GM21786 (cell line): ENCODE measurements around the gene LLGL1.

ENCODE experiments used
- ATAC-seq: cut with Tn5 transposase; IDR thresholded peaks from one replicate; pipeline ENCODE4 v1.9.1; 2021; ENCODE audit not compliant: unreplicated experiment

LLGL1 gene

GRCh38 chr17:18250708-18251107 is 25.3 kb downstream of the LLGL1 start:
- no peak for ATAC-seq

GRCh38 chr17:18251204-18251603 is 25.8 kb downstream of the LLGL1 start:
- ATAC-seq: no peak

GRCh38 chr17:18252160-18252559 is 26.7 kb downstream of the LLGL1 start:
- no peak for ATAC-seq

GRCh38 chr17:18253187-18253884 is 27.9 kb downstream of the LLGL1 start:
- ATAC-seq: no peak

- no peak for ATAC-seq
Observed at GRCh38 chr17:18253947-18254821, 28.7 kb downstream of the LLGL1 start.

- no peak for ATAC-seq
Observed at GRCh38 chr17:18254888-18255649, 29.6 kb downstream of the LLGL1 start.

GRCh38 chr17:18256351-18256750 is 30.9 kb downstream of the LLGL1 start:
- no peak for ATAC-seq

- ATAC-seq: no peak
Observed at GRCh38 chr17:18256776-18257175, 31.3 kb downstream of the LLGL1 start.

- ATAC-seq: no peak
Observed at GRCh38 chr17:18257268-18257981, 32.0 kb downstream of the LLGL1 start.

- no peak for ATAC-seq
Observed at GRCh38 chr17:18257982-18258355, 32.5 kb downstream of the LLGL1 start.

- no peak for ATAC-seq
Observed at GRCh38 chr17:18258356-18259038, 33.1 kb downstream of the LLGL1 start, which contains the start of gene FLII. Gene FLII (minus strand): TSS chr17:18258738. CDS start chr17:18258690, 48 bp downstream.

- peak; percentile 2 for ATAC-seq
Observed at GRCh38 chr17:18259621-18260331, 34.3 kb downstream of the LLGL1 start.

- ATAC-seq: peak; percentile 77
Observed at GRCh38 chr17:18260332-18261145, 35.1 kb downstream of the LLGL1 start, which contains the start of gene MIEF2. Gene MIEF2 (plus strand): TSS chr17:18260662. CDS start chr17:18262721, 2,059 bp downstream.

GRCh38 chr17:18261146-18261515 is 35.7 kb downstream of the LLGL1 start:
- no peak for ATAC-seq

GRCh38 chr17:18261659-18262058 is 36.2 kb downstream of the LLGL1 start:
- no peak for ATAC-seq

- no peak for ATAC-seq
Observed at GRCh38 chr17:18262111-18262510, 36.7 kb downstream of the LLGL1 start.

- ATAC-seq: no peak
Observed at GRCh38 chr17:18262641-18263040, 37.2 kb downstream of the LLGL1 start.

GRCh38 chr17:18263885-18264682 is 38.6 kb downstream of the LLGL1 start:
- ATAC-seq: no peak
